Measurements from ENCODE around the gene P2RY1. TPM values are rescaled to one million over a fixed set of nuclear protein-coding genes. Genes with fewer than 3 reads are reported as not detected.

Gene P2RY1
- total RNA-seq, 1 experiment from 2014 or later: 1.2 TPM

GRCh38 chr3:152823173-152823572 is 11.8 kb upstream of the P2RY1 start:
- no peak overlapping the region for H3K4me2 ChIP-seq
- no peak for TF ChIP-seq EZH2 (IDR thresholded peaks at IDR 0.05; ENCODE audit: low read depth)
- no peak for TF ChIP-seq CTCF (conservative IDR thresholded peaks at IDR 0.05)
- H3K9me3 ChIP-seq (ENCODE audit: insufficient read depth, low read depth): no peaks in the 10 kb centered on the region
- POLR2A ChIA-PET (ENCODE audit: unreplicated experiment): no interaction called here
- BruUV-seq (replicated peaks): no TSS peak
- intact Hi-C loops (cut with micrococcal nuclease; ENCODE audit: unreplicated experiment): no loop called here
- no peaks in the 10 kb centered on the region for H3K27me3 ChIP-seq (ENCODE audit: insufficient read depth, low read depth)
- no peaks in the 10 kb centered on the region for H3K4me1 ChIP-seq (replicated peaks; ENCODE audit: insufficient read depth)
- no peaks in the 10 kb centered on the region for H3K9me2 ChIP-seq (ENCODE audit: insufficient read depth)
- H4K20me1 ChIP-seq (ENCODE audit: insufficient read depth): no peaks in the 10 kb centered on the region
- H3K4me3 ChIP-seq: no peak overlapping the region
- no peaks in the 10 kb centered on the region for H3K79me2 ChIP-seq (ENCODE audit: low read depth)
- H3K36me3 ChIP-seq (ENCODE audit: low read depth): no peaks in the 10 kb centered on the region
- H2AFZ ChIP-seq: no peak overlapping the region
- DNase-seq: no peak
- CTCF ChIA-PET: no interaction called here
- H3K27ac ChIP-seq: no peak overlapping the region
- H3F3A ChIP-seq (ENCODE audit: insufficient read depth, low read depth): no peaks in the 10 kb centered on the region

GRCh38 chr3:152823781-152824180 is 11.2 kb upstream of the P2RY1 start:
- CTCF ChIA-PET: no interaction called here
- POLR2A ChIA-PET (ENCODE audit: unreplicated experiment): no interaction called here

GRCh38 chr3:152825566-152825965 is 9.4 kb upstream of the P2RY1 start:
- no peak overlapping the region for H3K4me3 ChIP-seq
- no peak overlapping the region for H3K27ac ChIP-seq
- no peaks in the 10 kb centered on the region for H3K79me2 ChIP-seq (ENCODE audit: low read depth)
- no peaks in the 10 kb centered on the region for H4K20me1 ChIP-seq (ENCODE audit: insufficient read depth)
- H3K27me3 ChIP-seq (ENCODE audit: insufficient read depth, low read depth): no peaks in the 10 kb centered on the region
- H3F3A ChIP-seq (ENCODE audit: insufficient read depth, low read depth): no peaks in the 10 kb centered on the region
- no peak for TF ChIP-seq EZH2 (IDR thresholded peaks at IDR 0.05; ENCODE audit: low read depth)
- TF ChIP-seq CTCF (conservative IDR thresholded peaks at IDR 0.05): no peak
- no peak overlapping the region for H2AFZ ChIP-seq
- POLR2A ChIA-PET (ENCODE audit: unreplicated experiment): interaction anchor here (0.7 kb wide), 1 partner anchor 17 kb away, joined by 3 read pairs; no protein-coding TSS in a partner anchor
- no peaks in the 10 kb centered on the region for H3K4me1 ChIP-seq (replicated peaks; ENCODE audit: insufficient read depth)
- H3K36me3 ChIP-seq (ENCODE audit: low read depth): no peaks in the 10 kb centered on the region
- BruUV-seq (replicated peaks): no TSS peak
- no peak overlapping the region for H3K4me2 ChIP-seq
- CTCF ChIA-PET: no interaction called here
- H3K9me3 ChIP-seq (ENCODE audit: insufficient read depth, low read depth): no peaks in the 10 kb centered on the region
- DNase-seq: no peak
- intact Hi-C loops (cut with micrococcal nuclease; ENCODE audit: unreplicated experiment): no loop called here
- no peaks in the 10 kb centered on the region for H3K9me2 ChIP-seq (ENCODE audit: insufficient read depth)

More at GRCh38 chr3:152823781-152824180, 11.2 kb upstream of the P2RY1 start:
- TF ChIP-seq EZH2 (IDR thresholded peaks at IDR 0.05; ENCODE audit: low read depth) (no peak), CTCF (conservative IDR thresholded peaks at IDR 0.05) (no peak)
- Histone ChIP-seq H3K27ac (no peak overlapping the region), H3K79me2 (ENCODE audit: low read depth) (no peaks in the 10 kb centered on the region), H4K20me1 (ENCODE audit: insufficient read depth) (no peaks in the 10 kb centered on the region), H2AFZ (0 out of 2 replicates have a peak overlapping the region, but pooled peaks have one; percentile 7), H3K4me2 (no peak overlapping the region), H3K4me3 (no peak overlapping the region), H3K36me3 (ENCODE audit: low read depth) (no peaks in the 10 kb centered on the region), H3K27me3 (ENCODE audit: insufficient read depth, low read depth) (no peaks in the 10 kb centered on the region), H3K9me3 (ENCODE audit: insufficient read depth, low read depth) (no peaks in the 10 kb centered on the region), H3K4me1 (replicated peaks; ENCODE audit: insufficient read depth) (no peaks in the 10 kb centered on the region), H3F3A (ENCODE audit: insufficient read depth, low read depth) (no peaks in the 10 kb centered on the region), H3K9me2 (ENCODE audit: insufficient read depth) (no peaks in the 10 kb centered on the region)
- intact Hi-C loops (cut with micrococcal nuclease; ENCODE audit: unreplicated experiment): no loop called here
- no TSS peak for BruUV-seq (replicated peaks)
- DNase-seq: no peak

All from PC-9 (cell line).